Stimulated activated CD4-positive, alpha-beta T cell treated with anti-CD3 and anti-CD28 coated beads, Interleukin-1b, Interleukin-23, amount 100 ng/mL, for 1 hour (primary cell): Measurements from ENCODE around the gene BRINP2.

Experiments used
- DNase-seq, 2 donors: peaks; one replicate each; pipeline ENCODE4 v3.0.0-alpha.2; 2020; ENCODE audit warnings: low read depth in 2 of 2

Gene BRINP2

GRCh38 chr1:177165069-177165439 is 5.7 kb upstream of the BRINP2 start:
- DNase-seq: no peak

- DNase-seq: no peak
Observed at GRCh38 chr1:177171536-177172123, 872 bp downstream of the BRINP2 start.

GRCh38 chr1:177172272-177172671 is 1.5 kb downstream of the BRINP2 start:
- DNase-seq: no peak

- no peak for DNase-seq
Observed at GRCh38 chr1:177172866-177173265, 2.1 kb downstream of the BRINP2 start.

GRCh38 chr1:177173976-177174375 is 3.2 kb downstream of the BRINP2 start:
- no peak for DNase-seq

- no peak for DNase-seq
Observed at GRCh38 chr1:177174921-177175634, 4.3 kb downstream of the BRINP2 start.

GRCh38 chr1:177181280-177181630 is 10.5 kb downstream of the BRINP2 start:
- DNase-seq: no peak

- DNase-seq: peak in 1 of 2 donors; percentile 5
Observed at GRCh38 chr1:177181631-177182291, 11.0 kb downstream of the BRINP2 start.

GRCh38 chr1:177183836-177184235 is 13.1 kb downstream of the BRINP2 start:
- DNase-seq: no peak

GRCh38 chr1:177185209-177185608 is 14.5 kb downstream of the BRINP2 start:
- no peak for DNase-seq

- no peak for DNase-seq
Observed at GRCh38 chr1:177186639-177187038, 15.9 kb downstream of the BRINP2 start.

- DNase-seq: no peak
Observed at GRCh38 chr1:177190308-177190970, 19.7 kb downstream of the BRINP2 start.

GRCh38 chr1:177198243-177198642 is 27.5 kb downstream of the BRINP2 start:
- DNase-seq: no peak

- DNase-seq: no peak
Observed at GRCh38 chr1:177200290-177200689, 29.5 kb downstream of the BRINP2 start.

- no peak for DNase-seq
Observed at GRCh38 chr1:177206831-177207355, 36.1 kb downstream of the BRINP2 start.

GRCh38 chr1:177208920-177209319 is 38.2 kb downstream of the BRINP2 start:
- no peak for DNase-seq

GRCh38 chr1:177209357-177209756 is 38.6 kb downstream of the BRINP2 start:
- no peak for DNase-seq

GRCh38 chr1:177210071-177210470 is 39.3 kb downstream of the BRINP2 start:
- no peak for DNase-seq

- no peak for DNase-seq
Observed at GRCh38 chr1:177211231-177211630, 40.5 kb downstream of the BRINP2 start.

- no peak for DNase-seq
Observed at GRCh38 chr1:177216587-177217202, 45.9 kb downstream of the BRINP2 start.

- no peak for DNase-seq
Observed at GRCh38 chr1:177219554-177220458, 49.0 kb downstream of the BRINP2 start.
